GM23248 (cell line): ENCODE results near the gene CD6.

Experiments used
- EZH2 ChIP-seq: fragments of 200-600 bp; sonication (generic); IDR thresholded peaks from 2 replicates; pipeline ENCODE4 v1.6.1; 2018; ENCODE audit warnings: antibody characterized with exemption, mild to moderate bottlenecking; ENCODE audit not compliant: insufficient read depth, poor library complexity, severe bottlenecking
- EZH2phosphoT487 ChIP-seq: fragments of 200-600 bp; sonication (generic); IDR thresholded peaks from 2 replicates; pipeline ENCODE4 v1.6.1; 2018; ENCODE audit warnings: antibody characterized with exemption, moderate library complexity, mild to moderate bottlenecking, low read depth; ENCODE audit not compliant: insufficient read depth

DNA sequence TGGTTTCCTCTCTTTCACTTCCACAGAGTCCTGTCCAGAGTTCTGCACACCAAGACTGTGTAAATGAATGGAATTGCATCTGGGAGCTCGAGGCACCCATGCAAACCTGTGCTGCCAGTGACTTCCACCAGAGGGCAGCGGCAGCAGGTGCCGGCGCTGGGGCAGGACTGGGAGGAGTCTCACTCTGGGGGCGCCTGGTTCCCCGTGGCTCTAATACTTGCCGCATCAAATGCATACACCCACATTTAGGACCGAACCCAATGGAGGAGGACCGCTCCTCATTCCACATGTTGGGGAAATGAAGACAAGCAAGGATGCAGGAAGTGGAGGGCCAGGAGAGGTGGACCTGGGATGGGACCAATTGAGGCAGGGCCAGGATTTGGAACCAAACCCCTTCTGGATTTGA lies 1.1 kb upstream of the CD6 start:
- TF ChIP-seq EZH2 (no peak), EZH2phosphoT487 (no peak)
